ENCODE data around the gene OMP.

GRCh38 chr11:77063407-77063806 is 39.2 kb upstream of the OMP start:
- TF ChIP-seq CTCF (IDR thresholded peaks at IDR 0.05): no peak
- TF ChIP-seq POLR2A (IDR thresholded peaks at IDR 0.05): no peak

Data from esophagus squamous epithelium (tissue), 4 donors.